H1 (cell line): Measurements from ENCODE around the gene ABTB1. TPM values are rescaled to one million over a fixed set of nuclear protein-coding genes. Genes with fewer than 3 reads are reported as not detected.

ENCODE experiments used
- CTCF ChIA-PET: fragments of 300-600 bp; sonication (Branson Sonifier 250); formaldehyde crosslinking; loops from one replicate; lab custom pipeline; 2021; ENCODE audit not compliant: partially characterized antibody; lab: Charles Lee
- POLR2A ChIA-PET: fragments of 300-600 bp; sonication (Branson Sonifier 250); formaldehyde crosslinking; loops from one replicate; lab custom pipeline; 2021; ENCODE audit warnings: inconsistent platforms; ENCODE audit not compliant: partially characterized antibody; lab: Charles Lee
- DNase-seq, 2 experiments: peaks; one replicate each; pipeline versions ENCODE4 v3.0.0 to v3.0.0-alpha.2; 2010 to 2022; ENCODE audit warnings: low spot score in 2 of 2, low read depth in 1 of 2, mixed read lengths in 1 of 2
- FAIRE-seq: peaks from 2 replicates; lab custom pipeline; 2011; peaks lifted over from hg19 to GRCh38; lab: Jason Lieb, UNC
- H2AFZ ChIP-seq: 2 replicates; pipeline ENCODE4 v1.8.1; 2012; ENCODE audit warnings: low read length, inconsistent platforms
- H2AK5ac ChIP-seq: 2 replicates; pipeline ENCODE4 v1.6.1; 2013; ENCODE audit warnings: low read depth, low read length
- H2BK120ac ChIP-seq: replicated peaks from 2 replicates; pipeline ENCODE3; 2013; ENCODE audit warnings: low read depth, low read length, inconsistent platforms
- H2BK12ac ChIP-seq: 2 replicates; pipeline ENCODE4 v1.6.1; 2013; ENCODE audit warnings: low read depth, low read length
- H2BK15ac ChIP-seq: 2 replicates; pipeline ENCODE4 v1.6.1; 2013; ENCODE audit warnings: low read length
- H2BK20ac ChIP-seq: 2 replicates; pipeline ENCODE4 v1.6.1; 2013; ENCODE audit warnings: low read length
- H2BK5ac ChIP-seq: 2 replicates; pipeline ENCODE4 v1.6.1; 2013; ENCODE audit warnings: low read depth, low read length
- H3K14ac ChIP-seq: 2 replicates; pipeline ENCODE4 v1.6.1; 2013; ENCODE audit warnings: inconsistent platforms; ENCODE audit not compliant: insufficient read length
- H3K18ac ChIP-seq: 2 replicates; pipeline ENCODE4 v1.6.1; 2013; ENCODE audit warnings: low read length; ENCODE audit errors: extremely low read depth
- H3K23ac ChIP-seq: 2 replicates; pipeline ENCODE4 v1.6.1; 2013; ENCODE audit warnings: inconsistent platforms; ENCODE audit not compliant: insufficient read length
- H3K23me2 ChIP-seq: 2 replicates; pipeline ENCODE4 v1.6.1; 2013; ENCODE audit warnings: low read depth, low read length
- H3K27ac ChIP-seq: 2 replicates; pipeline ENCODE4 v1.6.1; 2011; ENCODE audit warnings: low read depth, low read length, inconsistent platforms
- H3K27me3 ChIP-seq, 4 experiments: replicated peaks in 1 of 4; 1 replicate in 1 of 4; 2 replicates in 3 of 4; pipeline versions ENCODE4 v1.6.1 to v1.8.1; 2011 to 2013; ENCODE audit warnings: low read length in 3 of 4, mild to moderate bottlenecking in 3 of 4, inconsistent platforms in 2 of 4, mixed read lengths in 2 of 4, moderate library complexity in 1 of 4; ENCODE audit not compliant: control insufficient read depth in 3 of 4, insufficient read depth in 3 of 4; ENCODE audit errors: extremely low read depth in 1 of 4
- H3K36me3 ChIP-seq, 4 experiments: 2 replicates each; pipeline versions ENCODE4 v1.6.1 to v1.8.1; 2011 to 2013; ENCODE audit warnings: mild to moderate bottlenecking in 4 of 4, low read length in 3 of 4, moderate library complexity in 2 of 4, control low read depth in 1 of 4, inconsistent platforms in 1 of 4; ENCODE audit not compliant: insufficient read depth in 4 of 4, control insufficient read depth in 2 of 4
- H3K4ac ChIP-seq: replicated peaks from 2 replicates; pipeline ENCODE3; 2013; ENCODE audit warnings: low read length, low read depth, mixed read lengths, inconsistent platforms; ENCODE audit not compliant: insufficient read length
- H3K4me1 ChIP-seq, 4 experiments: replicated peaks in 1 of 4; 1 replicate in 1 of 4; 2 replicates in 3 of 4; pipeline versions ENCODE4 v1.6.1 to v1.8.1; 2011 to 2013; ENCODE audit warnings: low read length in 3 of 4, inconsistent platforms in 2 of 4, mixed read lengths in 1 of 4; ENCODE audit not compliant: insufficient read depth in 4 of 4, control insufficient read depth in 3 of 4
- H3K4me2 ChIP-seq, 2 experiments: 2 replicates each; pipeline versions ENCODE4 v1.6.1 to v1.8.1; 2011 to 2013; ENCODE audit warnings: low read depth in 2 of 2, low read length in 2 of 2, control low read depth in 1 of 2, inconsistent platforms in 1 of 2, mild to moderate bottlenecking in 1 of 2; ENCODE audit not compliant: insufficient read depth in 1 of 2
- H3K4me3 ChIP-seq, 4 experiments: fragments of 200-600, 300-600 bp in 1 of 4; sonication (generic), shearing (Covaris generic), sonication (Bioruptor Twin) in 1 of 4; 2 replicates each; pipeline versions ENCODE4 v1.5.1 to v1.8.1; 2011 to 2016; ENCODE audit warnings: low read length in 4 of 4, low read depth in 3 of 4, control low read depth in 2 of 4, inconsistent platforms in 2 of 4, mild to moderate bottlenecking in 2 of 4, mixed read lengths in 1 of 4, moderate library complexity in 1 of 4; ENCODE audit not compliant: insufficient read depth in 2 of 4; ENCODE audit errors: extremely low read depth in 1 of 4
- H3K56ac ChIP-seq: replicated peaks from 2 replicates; pipeline ENCODE3; 2013; ENCODE audit warnings: low read depth, mild to moderate bottlenecking, mixed read lengths, low read length, inconsistent platforms; ENCODE audit not compliant: insufficient read length
- H3K79me1 ChIP-seq: 2 replicates; pipeline ENCODE4 v1.6.1; 2013; ENCODE audit warnings: low read depth, low read length, control low read depth
- H3K79me2 ChIP-seq, 2 experiments: 2 replicates each; pipeline versions ENCODE4 v1.6.1 to v1.8.1; 2012 to 2013; ENCODE audit warnings: low read length in 2 of 2, mild to moderate bottlenecking in 2 of 2, inconsistent platforms in 1 of 2; ENCODE audit not compliant: insufficient read depth in 2 of 2, control insufficient read depth in 1 of 2
- H3K9ac ChIP-seq, 4 experiments: replicated peaks in 1 of 4; 1 replicate in 1 of 4; 2 replicates in 3 of 4; pipeline versions ENCODE4 v1.6.1 to v1.8.1; 2011 to 2013; ENCODE audit warnings: low read depth in 3 of 4, low read length in 3 of 4, control low read depth in 2 of 4, mild to moderate bottlenecking in 2 of 4, moderate library complexity in 2 of 4, inconsistent platforms in 1 of 4; ENCODE audit errors: extremely low read depth in 1 of 4
- H3K9me3 ChIP-seq, 2 experiments: 2 replicates each; pipeline versions ENCODE4 v1.6.1 to v1.8.1; 2012 to 2013; ENCODE audit warnings: mild to moderate bottlenecking in 2 of 2, moderate library complexity in 2 of 2, control low read depth in 1 of 2, inconsistent platforms in 1 of 2, low read depth in 1 of 2, low read length in 1 of 2, mixed read lengths in 1 of 2; ENCODE audit not compliant: insufficient read depth in 2 of 2
- H4K20me1 ChIP-seq, 2 experiments: replicated peaks in 1 of 2; 2 replicates each; pipeline versions ENCODE3 to v1.8.1; 2011 to 2013; ENCODE audit warnings: inconsistent platforms in 2 of 2, low read length in 2 of 2, mild to moderate bottlenecking in 1 of 2; ENCODE audit not compliant: insufficient read depth in 2 of 2, control insufficient read depth in 1 of 2
- H4K5ac ChIP-seq: 2 replicates; pipeline ENCODE4 v1.6.1; 2013; ENCODE audit warnings: low read length, low read depth, mixed read lengths, inconsistent platforms; ENCODE audit not compliant: insufficient read length
- H4K8ac ChIP-seq: 2 replicates; pipeline ENCODE4 v1.8.0; 2013; ENCODE audit warnings: mild to moderate bottlenecking, moderate library complexity, low read length, inconsistent platforms; ENCODE audit not compliant: insufficient read depth; ENCODE audit errors: extremely low read depth
- H4K91ac ChIP-seq: replicated peaks from 2 replicates; pipeline ENCODE3; 2013; ENCODE audit warnings: low read length, mixed read lengths, inconsistent platforms; ENCODE audit not compliant: insufficient read length
- BRCA1 ChIP-seq: IDR thresholded peaks from 2 replicates; pipeline ENCODE4 v1.6.1; 2012; ENCODE audit warnings: low read depth, low read length, improper control_type of control experiment
- CTCF ChIP-seq, 3 experiments: IDR thresholded peaks; 1 replicate in 2 of 3; 2 replicates in 1 of 3; pipeline versions ENCODE4 v1.5.1 to v1.6.1; 2011; ENCODE audit warnings: low read length in 3 of 3, mild to moderate bottlenecking in 3 of 3, inconsistent platforms in 2 of 3, low read depth in 1 of 3, moderate library complexity in 1 of 3; ENCODE audit not compliant: insufficient read depth in 1 of 3; ENCODE audit errors: control extremely low read depth in 1 of 3
- GTF2F1 ChIP-seq: IDR thresholded peaks from 2 replicates; pipeline ENCODE4 v1.6.1; 2012; ENCODE audit warnings: low read depth, low read length, improper control_type of control experiment, borderline replicate concordance
- JUN ChIP-seq: IDR thresholded peaks from 2 replicates; pipeline ENCODE4 v1.6.1; 2011; ENCODE audit warnings: low read depth, mild to moderate bottlenecking, improper control_type of control experiment, low read length
- NANOG ChIP-seq: IDR thresholded peaks from 2 replicates; pipeline ENCODE4 v1.6.1; 2011; ENCODE audit warnings: low read length, low read depth, mild to moderate bottlenecking, inconsistent platforms; ENCODE audit not compliant: insufficient read depth, poor library complexity, severe bottlenecking
- POLR2A ChIP-seq, 2 experiments: IDR thresholded peaks; 1 replicate in 1 of 2; 2 replicates in 1 of 2; pipeline ENCODE4 v1.6.1; 2011; ENCODE audit warnings: low read depth in 2 of 2, low read length in 2 of 2, mild to moderate bottlenecking in 2 of 2; ENCODE audit errors: control extremely low read depth in 1 of 2
- SIX5 ChIP-seq: IDR thresholded peaks from 2 replicates; pipeline ENCODE4 v1.6.1; 2011; ENCODE audit warnings: mild to moderate bottlenecking, low read depth, low read length
- SP4 ChIP-seq: IDR thresholded peaks from 2 replicates; pipeline ENCODE4 v1.6.1; 2012; ENCODE audit warnings: low read length, inconsistent platforms
- SRF ChIP-seq: IDR thresholded peaks from 2 replicates; pipeline ENCODE4 v1.6.1; 2011; ENCODE audit warnings: mild to moderate bottlenecking, low read depth, low read length, moderate library complexity
- TCF12 ChIP-seq: IDR thresholded peaks from 2 replicates; pipeline ENCODE4 v1.6.1; 2011; ENCODE audit warnings: low read depth, mild to moderate bottlenecking, low read length
- WGBS, 2 experiments: shearing (Covaris generic) in 1 of 2; methylation state at CpG; one replicate each; pipeline versions ENCODE4 v1.1.6 to v1.1.7; 2013 to 2015; ENCODE audit warnings: low lambda C conversion rate in 2 of 2, mixed read lengths in 2 of 2, inconsistent platforms in 1 of 2, low coverage in 1 of 2, missing lambda C conversion rate in 1 of 2; ENCODE audit not compliant: insufficient replicate concordance in 2 of 2, insufficient coverage in 1 of 2, insufficient read length in 1 of 2; ENCODE audit errors: extremely low coverage in 1 of 2, missing lambda C conversion rate in 1 of 2; 5-methylcytosine and 5-hydroxymethylcytosine counted together
- polyA plus RNA-seq, 7 experiments: library from polyadenylated mRNA; depleted of rRNA in 3 of 7; stranded (reverse) in 5 of 7; unstranded in 2 of 7; fragments of >200 nt in 5 of 7; fragments of 200-250 nt in 2 of 7; gene quantifications; 1 replicate in 5 of 7; 2 replicates in 1 of 7; 4 replicates in 1 of 7; pipeline versions ENCODE4 v1.2.1 to v1.2.3, GENCODE V29; 2011 to 2013; ENCODE audit warnings: missing spikeins in 2 of 7, mixed read lengths in 2 of 7
- total RNA-seq: library from RNA; stranded (reverse); fragmentation: NEBNext Ultra II Directional; extraction: Animal tissue kit (Norgen Biotek cat#: 25700); gene quantifications from 2 replicates; pipeline ENCODE4 v1.2.1, GENCODE V29; 2021
- TF ChIP-seq, protein P1 (sequence below): IDR thresholded peaks from 2 replicates; pipeline ENCODE4 v1.6.1; 2012; ENCODE audit warnings: low read length, inconsistent platforms

ABTB1 gene
- total and polyA plus RNA-seq, 2 of the 8 experiments (the other 6 are each of a cell fraction or from before 2014, with no cell fraction given) = 7.1 to 9.4 TPM

GRCh38 chr3:127658234-127658633 is 14.5 kb upstream of the ABTB1 start:
- Histone ChIP-seq H4K8ac (no peak overlapping the region), H3K27ac (no peak overlapping the region), H2AK5ac (no peak overlapping the region), H2BK12ac (no peak overlapping the region), H2BK15ac (no peak overlapping the region), H3K79me1 (peaks cover 2% of the 10 kb centered on the region; the same call in 1 of the 2 replicates), H4K91ac (no peak overlapping the region), H3K18ac (no peak overlapping the region), H3K79me2 (no peaks in the 10 kb centered on the region), H3K56ac (no peak overlapping the region), H3K4me3 (no peak overlapping the region), H3K36me3 (peaks cover 0 to 2% (median under 1%) of the 10 kb centered on the region in 4 experiments; a peak in 2 of 8 replicates), H3K9me3 (no peaks in the 10 kb centered on the region), H3K23ac (no peak overlapping the region), H2BK20ac (no peak overlapping the region), H3K4me2 (no peak overlapping the region), H3K4me1 (no peaks in the 10 kb centered on the region), H3K9ac (no peak overlapping the region), H4K5ac (no peak overlapping the region), H4K20me1 (no peaks in the 10 kb centered on the region), H3K4ac (no peak overlapping the region), H3K23me2 (no peaks in the 10 kb centered on the region), H3K27me3 (no peaks in the 10 kb centered on the region), H2BK5ac (no peak overlapping the region), H3K14ac (no peak overlapping the region), H2AFZ (no peak overlapping the region), H2BK120ac (no peak overlapping the region)
- FAIRE-seq = no peak
- WGBS, 2 experiments = 89% methylated on average over 1 of the region's 1 CpG; no CpG with 5 or more reads in 1 of the 2 experiments
- ChIA-PET POLR2A (no interaction called here), CTCF (interaction anchor here (0.8 to 1.2 kb wide), 3 partner anchors 9 to 173 kb away, joined by 3 read pairs; no protein-coding TSS in a partner anchor)
- no peak for DNase-seq
- TF ChIP-seq JUN (no peak), POLR2A (IDR thresholded peaks at IDR 0.05; ENCODE audit: control extremely low read depth in 1 of 2, low read depth in 2 of 2, low read length in 2 of 2) (no peak), SP4 (no peak), CTCF (IDR thresholded peaks at IDR 0.05; ENCODE audit: control extremely low read depth in 1 of 3, insufficient read depth in 1 of 3, low read depth in 1 of 3, low read length in 3 of 3) (no peak), SRF (no peak), BRCA1 (no peak), GTF2F1 (no peak), TCF12 (no peak), NANOG (no peak), SIX5 (no peak)
- TF ChIP-seq, protein P1, sequence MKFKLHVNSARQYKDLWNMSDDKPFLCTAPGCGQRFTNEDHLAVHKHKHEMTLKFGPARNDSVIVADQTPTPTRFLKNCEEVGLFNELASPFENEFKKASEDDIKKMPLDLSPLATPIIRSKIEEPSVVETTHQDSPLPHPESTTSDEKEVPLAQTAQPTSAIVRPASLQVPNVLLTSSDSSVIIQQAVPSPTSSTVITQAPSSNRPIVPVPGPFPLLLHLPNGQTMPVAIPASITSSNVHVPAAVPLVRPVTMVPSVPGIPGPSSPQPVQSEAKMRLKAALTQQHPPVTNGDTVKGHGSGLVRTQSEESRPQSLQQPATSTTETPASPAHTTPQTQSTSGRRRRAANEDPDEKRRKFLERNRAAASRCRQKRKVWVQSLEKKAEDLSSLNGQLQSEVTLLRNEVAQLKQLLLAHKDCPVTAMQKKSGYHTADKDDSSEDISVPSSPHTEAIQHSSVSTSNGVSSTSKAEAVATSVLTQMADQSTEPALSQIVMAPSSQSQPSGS = no peak
